Mesenchymal stem cell (in vitro differentiated cells and primary cell): ENCODE measurements around the gene HOXA3.
A peak's percentile ranks its signal among the peaks of the same experiment; 100 is the strongest.

ENCODE experiments used
- DNase-seq: peaks from one replicate; pipeline ENCODE4 v3.0.0-alpha.2; 2013
- H2AFZ ChIP-seq: one replicate; pipeline ENCODE4 v1.6.1; 2013; ENCODE audit warnings: low read depth, mild to moderate bottlenecking, control low read depth, inconsistent platforms, low read length, moderate library complexity
- H2AK5ac ChIP-seq: 2 replicates; pipeline ENCODE4 v1.6.1; 2013; ENCODE audit warnings: low read length, moderate library complexity, mild to moderate bottlenecking, inconsistent platforms; ENCODE audit not compliant: severe bottlenecking
- H2BK120ac ChIP-seq: one replicate; pipeline ENCODE4 v1.6.1; 2013; ENCODE audit warnings: low read depth, mild to moderate bottlenecking, inconsistent platforms, low read length, moderate library complexity
- H2BK12ac ChIP-seq, 2 experiments: one replicate each; pipeline ENCODE4 v1.6.1; 2013; ENCODE audit warnings: inconsistent platforms in 2 of 2, low read length in 2 of 2, mild to moderate bottlenecking in 2 of 2, moderate library complexity in 2 of 2, control low read depth in 1 of 2
- H2BK15ac ChIP-seq: one replicate; pipeline ENCODE4 v1.6.1; 2013; ENCODE audit warnings: mild to moderate bottlenecking, low read depth, inconsistent platforms; ENCODE audit not compliant: poor library complexity, severe bottlenecking
- H2BK5ac ChIP-seq: 2 replicates; pipeline ENCODE4 v1.6.1; 2013; ENCODE audit warnings: low read depth, mild to moderate bottlenecking, low read length, control low read depth, inconsistent platforms; ENCODE audit not compliant: poor library complexity, severe bottlenecking
- H3K14ac ChIP-seq, 2 experiments: one replicate each; pipeline ENCODE4 v1.6.1; 2013; ENCODE audit warnings: inconsistent platforms in 2 of 2, low read length in 2 of 2, control low read depth in 1 of 2, mild to moderate bottlenecking in 1 of 2, moderate library complexity in 1 of 2
- H3K18ac ChIP-seq, 2 experiments: one replicate each; pipeline ENCODE4 v1.6.1; 2013; ENCODE audit warnings: inconsistent platforms in 2 of 2, low read length in 2 of 2, control low read depth in 1 of 2, low read depth in 1 of 2, mild to moderate bottlenecking in 1 of 2
- H3K23ac ChIP-seq, 2 experiments: one replicate each; pipeline ENCODE4 v1.6.1; 2013; ENCODE audit warnings: inconsistent platforms in 2 of 2, low read length in 2 of 2, mild to moderate bottlenecking in 2 of 2, moderate library complexity in 2 of 2, control low read depth in 1 of 2
- H3K27ac ChIP-seq: 2 replicates; pipeline ENCODE4 v1.5.1; 2013; ENCODE audit warnings: mild to moderate bottlenecking, moderate library complexity, low read length, control low read depth, inconsistent platforms; ENCODE audit not compliant: poor library complexity, severe bottlenecking
- H3K27me3 ChIP-seq, 2 experiments: 2 replicates each; pipeline versions ENCODE4 v1.6.1 to v1.7.0; 2013; ENCODE audit warnings: low read length in 2 of 2, mild to moderate bottlenecking in 2 of 2, moderate library complexity in 2 of 2, control low read depth in 1 of 2, inconsistent platforms in 1 of 2; ENCODE audit not compliant: control insufficient read depth in 1 of 2, insufficient read depth in 1 of 2
- H3K36me3 ChIP-seq, 2 experiments: 2 replicates each; pipeline versions ENCODE4 v1.6.1 to v1.7.0; 2013; ENCODE audit warnings: low read length in 2 of 2, control low read depth in 1 of 2, inconsistent platforms in 1 of 2, low read depth in 1 of 2, mild to moderate bottlenecking in 1 of 2; ENCODE audit not compliant: insufficient read depth in 2 of 2, control insufficient read depth in 1 of 2
- H3K4ac ChIP-seq, 2 experiments: one replicate each; pipeline ENCODE4 v1.6.1; 2013; ENCODE audit warnings: inconsistent platforms in 2 of 2, low read length in 2 of 2, mild to moderate bottlenecking in 2 of 2, moderate library complexity in 2 of 2, control low read depth in 1 of 2, low read depth in 1 of 2
- H3K4me1 ChIP-seq: 2 replicates; pipeline ENCODE4 v1.6.1; 2013; ENCODE audit warnings: low read depth, low read length, control low read depth; ENCODE audit not compliant: control insufficient read depth, insufficient read depth
- H3K4me2 ChIP-seq: 2 replicates; pipeline ENCODE4 v1.6.1; 2013; ENCODE audit warnings: low read length, mild to moderate bottlenecking, inconsistent platforms; ENCODE audit not compliant: poor library complexity, severe bottlenecking
- H3K4me3 ChIP-seq, 2 experiments: 2 replicates each; pipeline versions ENCODE4 v1.5.1 to v1.7.0; 2013; ENCODE audit warnings: low read length in 2 of 2, mild to moderate bottlenecking in 2 of 2, control low read depth in 1 of 2, low read depth in 1 of 2; ENCODE audit not compliant: insufficient read depth in 1 of 2
- H3K79me1 ChIP-seq: replicated peaks from 2 replicates; pipeline ENCODE4 v1.6.1; 2013; ENCODE audit warnings: mild to moderate bottlenecking, control low read depth, low read length, inconsistent platforms; ENCODE audit not compliant: poor library complexity, severe bottlenecking
- H3K9ac ChIP-seq: 2 replicates; pipeline ENCODE4 v1.7.0; 2013; ENCODE audit warnings: mild to moderate bottlenecking, low read length, moderate library complexity
- H3K9me3 ChIP-seq: 2 replicates; pipeline ENCODE4 v1.7.0; 2013; ENCODE audit warnings: mild to moderate bottlenecking, low read length; ENCODE audit not compliant: control insufficient read depth
- H4K8ac ChIP-seq: one replicate; pipeline ENCODE4 v1.6.1; 2013; ENCODE audit warnings: inconsistent platforms, mild to moderate bottlenecking, low read length, moderate library complexity
- H4K91ac ChIP-seq: one replicate; pipeline ENCODE4 v1.6.1; 2013; ENCODE audit warnings: mild to moderate bottlenecking, low read length, inconsistent platforms
- WGBS: methylation state at CpG from one replicate; pipeline ENCODE4 v1.1.7; 2013; ENCODE audit warnings: mixed read lengths; 5-methylcytosine and 5-hydroxymethylcytosine counted together

The HOXA3 gene

GRCh38 chr7:27199849-27200760, 47.7 kb upstream of the HOXA3 start, which contains the start of gene HOXA13:
TSS of gene HOXA13 (minus strand) at chr7:27200091. CDS start at chr7:27200077, 14 bp downstream.
- no peaks in the 10 kb centered on the region for H3K9me3 ChIP-seq
- H4K8ac ChIP-seq: no peak within 1 kb of the TSS
- no peak within 1 kb of the TSS for H2BK5ac ChIP-seq
- H2AK5ac ChIP-seq: no peak within 1 kb of the TSS
- H4K91ac ChIP-seq: no peak within 1 kb of the TSS
- H2BK15ac ChIP-seq: no peak within 1 kb of the TSS
- DNase-seq: peak; percentile 8
- H3K14ac ChIP-seq: no peak within 1 kb of the TSS
- peaks cover 79 to 89% of the 10 kb centered on the region in 2 experiments for H3K27me3 ChIP-seq
- no peak within 1 kb of the TSS for H3K4ac ChIP-seq
- no peak within 1 kb of the TSS for H2BK12ac ChIP-seq
- no peak within 1 kb of the TSS for H3K27ac ChIP-seq
- H2AFZ ChIP-seq: peak within 1 kb of the TSS; percentile 52
- WGBS: under 1% methylated on average over 59 of the region's 99 CpGs
- no peak within 1 kb of the TSS for H3K23ac ChIP-seq
- no peaks in the 10 kb centered on the region for H3K79me1 ChIP-seq
- peaks cover 28% of the 10 kb centered on the region for H3K4me1 ChIP-seq
- H3K36me3 ChIP-seq: no peaks in the 10 kb centered on the region
- peak within 1 kb of the TSS; percentile 68 for H3K4me2 ChIP-seq
- no peak within 1 kb of the TSS for H3K9ac ChIP-seq
- no peak within 1 kb of the TSS for H3K18ac ChIP-seq
- H3K4me3 ChIP-seq: peak within 1 kb of the TSS; percentile 47 to 75
- no peak within 1 kb of the TSS for H2BK120ac ChIP-seq

DNA sequence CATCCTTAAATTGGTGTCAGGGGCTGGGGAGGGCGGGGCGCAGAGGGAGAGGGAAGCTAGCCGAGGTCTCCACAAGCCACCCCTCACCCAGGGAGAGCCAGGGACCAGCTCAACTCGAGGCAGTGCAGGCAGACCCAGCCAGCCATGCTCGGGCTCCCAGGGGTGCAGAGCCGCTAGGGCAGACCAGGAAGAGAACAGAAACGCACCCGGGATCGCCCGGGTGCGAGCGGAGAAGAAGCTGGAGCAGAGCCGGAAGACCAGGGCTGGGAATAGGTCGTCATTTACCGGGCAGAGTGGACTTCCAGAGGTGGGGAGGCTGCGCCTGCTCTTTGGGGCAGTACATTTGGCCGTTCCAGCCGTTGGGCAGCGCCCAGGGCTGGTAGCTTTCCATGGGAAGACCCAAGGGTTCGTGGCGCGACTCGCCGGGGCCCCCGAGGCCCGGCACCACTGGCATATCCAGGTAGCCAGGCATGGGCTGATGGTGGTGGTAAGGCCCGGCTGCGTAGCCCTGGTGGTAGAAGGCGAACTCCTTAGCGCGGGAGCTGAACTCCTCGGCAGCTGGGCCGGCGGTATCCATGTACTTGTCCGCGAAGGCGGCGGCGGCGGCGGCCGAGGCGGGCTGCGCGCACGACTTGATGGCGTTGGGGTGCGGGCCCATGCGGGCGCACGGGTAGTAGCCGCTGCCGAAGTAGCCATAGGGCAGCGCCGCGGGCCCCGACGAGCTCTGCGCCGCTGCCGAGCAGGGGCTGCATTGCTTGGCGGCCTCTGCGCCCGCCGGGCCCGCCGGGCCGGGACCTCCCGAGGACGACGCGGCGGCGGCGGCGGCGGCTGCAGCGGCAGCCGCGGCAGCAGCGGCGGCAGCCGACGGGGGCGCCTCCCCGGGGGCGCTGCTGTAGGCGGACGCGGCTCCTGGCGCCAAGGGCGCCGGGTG, 46.8 kb upstream of the HOXA3 start:
- Histone ChIP-seq H2BK15ac (no peak overlapping the region), H3K36me3 (no peaks in the 10 kb centered on the region), H4K8ac (no peak overlapping the region), H3K14ac (no peak overlapping the region), H3K9me3 (no peaks in the 10 kb centered on the region), H3K4me2 (peak overlapping the region; percentile 68), H3K27me3 (peaks cover 77 to 87% of the 10 kb centered on the region in 2 experiments), H3K18ac (no peak overlapping the region), H3K79me1 (no peaks in the 10 kb centered on the region), H3K27ac (no peak overlapping the region), H2AK5ac (no peak overlapping the region), H3K4me1 (peaks cover 23% of the 10 kb centered on the region), H2AFZ (peak overlapping the region; percentile 52), H3K9ac (no peak overlapping the region), H2BK120ac (no peak overlapping the region), H2BK5ac (no peak overlapping the region), H3K4ac (no peak overlapping the region), H2BK12ac (no peak overlapping the region), H4K91ac (no peak overlapping the region), H3K4me3 (peak overlapping the region; percentile 47 to 62), H3K23ac (no peak overlapping the region)
- DNase-seq: peak; percentile 22
- 3% methylated on average over 46 of the region's 93 CpGs for WGBS

GRCh38 chr7:27198138-27198841, 45.9 kb upstream of the HOXA3 start:
- Histone ChIP-seq H3K4me1 (peaks cover 25% of the 10 kb centered on the region), H2BK15ac (no peak overlapping the region), H3K18ac (no peak overlapping the region), H3K4me2 (no peak overlapping the region), H3K9me3 (no peaks in the 10 kb centered on the region), H2BK5ac (no peak overlapping the region), H3K4ac (no peak overlapping the region), H2BK12ac (no peak overlapping the region), H2AFZ (no peak overlapping the region), H2AK5ac (no peak overlapping the region), H3K27ac (no peak overlapping the region), H3K14ac (no peak overlapping the region), H3K36me3 (no peaks in the 10 kb centered on the region), H3K4me3 (no peak overlapping the region), H3K23ac (no peak overlapping the region), H2BK120ac (no peak overlapping the region), H4K8ac (no peak overlapping the region), H3K9ac (no peak overlapping the region), H3K27me3 (peaks cover 75 to 85% of the 10 kb centered on the region in 2 experiments), H3K79me1 (no peaks in the 10 kb centered on the region), H4K91ac (no peak overlapping the region)
- no peak for DNase-seq
- 22% methylated on average over 27 of the region's 29 CpGs for WGBS
